ENCODE results near the gene PREPL. TPM values are rescaled to one million over a fixed set of nuclear protein-coding genes. Genes with fewer than 3 reads are reported as not detected.

Gene PREPL
- total and polyA plus RNA-seq, 7 donors = 6.6 to 52.6 (median 41.5) TPM

DNA sequence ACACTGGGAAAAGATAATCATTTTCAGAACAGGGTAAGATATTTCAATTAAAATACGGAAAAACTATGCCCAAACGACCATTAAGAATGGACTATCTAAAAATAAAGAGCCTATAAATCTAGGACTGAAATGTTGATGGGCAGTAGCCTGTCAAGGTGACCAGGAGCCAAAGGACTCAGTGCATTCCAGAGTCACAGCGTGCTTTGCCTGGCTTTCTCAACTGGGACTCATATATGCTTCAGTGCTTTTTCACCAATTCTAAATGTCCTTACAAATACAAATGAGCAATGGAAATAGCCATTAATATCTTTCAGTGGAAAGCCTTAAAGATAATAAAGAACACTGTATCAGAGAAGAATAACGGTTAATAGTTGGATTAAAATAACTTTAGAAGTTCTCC is 35.4 kb downstream of the PREPL start:
- H3K4me3 ChIP-seq = no peak overlapping the region
- intact Hi-C loops (cut with DNase I) = no loop called here
- TF ChIP-seq POLR2AphosphoS5 (IDR thresholded peaks at IDR 0.05) = no peak
- no peak for TF ChIP-seq CTCF (IDR thresholded peaks at IDR 0.05)
- no peak for TF ChIP-seq POLR2A (IDR thresholded peaks at IDR 0.05)
- no peak for TF ChIP-seq EP300 (IDR thresholded peaks at IDR 0.05)
- H3K36me3 ChIP-seq = peaks cover 24 to 93% (median 31%) of the 10 kb centered on the region in 4 donors
- WGBS, 2 donors = 88 to 92% methylated on average over 4 of the region's 4 CpGs
- no peak for DNase-seq
- no peak overlapping the region for H3K27ac ChIP-seq
- H3K27me3 ChIP-seq = no peaks in the 10 kb centered on the region
- H3K4me1 ChIP-seq = peaks cover 0 to 10% (median 8%) of the 10 kb centered on the region in 4 donors
- H3K9me3 ChIP-seq = no peaks in the 10 kb centered on the region

DNA sequence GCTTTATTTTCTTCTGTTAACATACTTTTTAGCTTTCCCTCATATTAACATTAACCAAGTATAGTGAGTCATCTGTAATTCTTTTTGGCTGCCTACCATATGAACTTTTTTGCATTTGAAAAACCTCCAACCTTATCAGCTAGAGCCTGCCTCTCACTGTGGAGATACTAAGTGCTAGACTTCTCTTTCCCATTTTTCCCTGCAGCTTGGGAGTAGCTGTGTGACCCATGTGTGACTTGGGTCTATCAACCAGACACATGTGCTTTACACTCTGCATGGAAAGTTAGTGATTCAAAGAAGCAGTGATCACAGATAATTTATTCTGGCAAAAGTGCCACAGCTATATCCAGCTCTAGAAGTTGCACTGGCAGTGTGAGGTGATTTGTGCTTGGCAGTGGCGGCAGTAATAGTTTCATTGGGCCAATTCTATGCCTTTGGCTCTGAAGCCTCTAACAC is 36.3 kb downstream of the PREPL start:
- WGBS, 2 donors = 95 to 98% methylated on average over 1 of the region's 1 CpG
- H3K4me3 ChIP-seq = no peak overlapping the region
- TF ChIP-seq POLR2A (IDR thresholded peaks at IDR 0.05) = no peak
- TF ChIP-seq CTCF (IDR thresholded peaks at IDR 0.05) = no peak
- TF ChIP-seq EP300 (IDR thresholded peaks at IDR 0.05) = no peak
- no peak for TF ChIP-seq POLR2AphosphoS5 (IDR thresholded peaks at IDR 0.05)
- no peak overlapping the region for H3K27ac ChIP-seq
- peaks cover 26 to 93% (median 37%) of the 10 kb centered on the region in 4 donors for H3K36me3 ChIP-seq
- no peaks in the 10 kb centered on the region for H3K27me3 ChIP-seq
- no peak for DNase-seq
- intact Hi-C loops (cut with DNase I) = no loop called here
- H3K4me1 ChIP-seq = peaks cover 0 to 10% (median 8%) of the 10 kb centered on the region in 4 donors
- no peaks in the 10 kb centered on the region for H3K9me3 ChIP-seq

DNA sequence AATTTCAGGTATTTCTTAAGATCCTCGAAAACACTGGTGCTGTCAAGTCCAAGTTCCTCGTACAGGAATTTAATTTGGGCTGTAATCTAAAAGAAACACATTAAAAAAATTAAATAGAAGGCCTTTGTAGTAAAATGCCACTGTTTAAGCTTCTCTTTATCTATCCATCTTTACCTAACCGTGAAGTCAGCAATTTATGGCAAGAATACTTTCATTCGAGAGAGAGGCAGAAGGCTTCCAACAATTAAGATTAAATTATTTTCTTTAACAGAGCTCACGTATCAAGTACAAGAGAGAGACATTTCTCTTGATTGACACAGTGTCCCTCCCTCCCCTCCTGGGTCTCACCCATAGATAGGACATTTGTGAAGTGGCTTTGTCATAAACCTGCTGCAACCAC is 39.9 kb downstream of the PREPL start:
- H3K4me3 ChIP-seq = no peak overlapping the region
- DNase-seq = no peak
- H3K27ac ChIP-seq = no peak overlapping the region
- H3K9me3 ChIP-seq = no peaks in the 10 kb centered on the region
- H3K4me1 ChIP-seq = peaks cover 0 to 10% (median 8%) of the 10 kb centered on the region in 4 donors
- peaks cover 29 to 96% (median 34%) of the 10 kb centered on the region in 4 donors for H3K36me3 ChIP-seq
- TF ChIP-seq POLR2AphosphoS5 (IDR thresholded peaks at IDR 0.05) (no peak), POLR2A (IDR thresholded peaks at IDR 0.05) (no peak), EP300 (IDR thresholded peaks at IDR 0.05) (no peak), CTCF (IDR thresholded peaks at IDR 0.05) (no peak)
- H3K27me3 ChIP-seq = no peaks in the 10 kb centered on the region
- WGBS, 2 donors = 85 to 96% methylated on average over 5 of the region's 5 CpGs
- intact Hi-C loops (cut with DNase I) = no loop called here

GRCh38 chr2:44320832-44321231 is 40.5 kb downstream of the PREPL start:
- 72 to 93% methylated on average over 1 of the region's 1 CpG for WGBS, 2 donors
- H3K4me3 ChIP-seq = no peak overlapping the region
- H3K27ac ChIP-seq = no peak overlapping the region
- H3K27me3 ChIP-seq = no peaks in the 10 kb centered on the region
- TF ChIP-seq CTCF (IDR thresholded peaks at IDR 0.05) (no peak), POLR2A (IDR thresholded peaks at IDR 0.05) (no peak), POLR2AphosphoS5 (IDR thresholded peaks at IDR 0.05) (no peak), EP300 (IDR thresholded peaks at IDR 0.05) (no peak)
- intact Hi-C loops (cut with DNase I) = no loop called here
- H3K4me1 ChIP-seq = peaks cover 0 to 10% (median 8%) of the 10 kb centered on the region in 4 donors
- H3K36me3 ChIP-seq = peaks cover 29 to 96% (median 37%) of the 10 kb centered on the region in 4 donors
- H3K9me3 ChIP-seq = no peaks in the 10 kb centered on the region
- no peak for DNase-seq

DNA sequence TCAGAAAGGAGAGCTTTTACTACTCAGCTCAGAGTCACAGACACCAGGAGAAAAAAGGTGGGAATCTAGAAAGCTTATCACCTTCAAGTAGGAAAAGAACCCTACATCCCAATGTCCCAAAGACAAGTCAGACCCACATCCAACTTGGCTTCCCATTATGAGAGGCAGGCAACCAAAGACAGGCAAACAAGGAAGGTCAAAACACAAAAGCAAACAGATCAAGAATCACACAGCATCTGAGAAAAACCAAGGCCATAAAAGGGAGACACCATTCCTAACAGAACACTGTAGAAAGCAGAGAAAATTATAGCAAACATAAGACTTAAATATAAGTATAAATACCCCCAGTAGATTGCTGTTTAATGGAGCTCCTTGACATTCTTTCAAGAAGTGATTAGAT is 45.3 kb downstream of the PREPL start:
- no peak for TF ChIP-seq POLR2A (IDR thresholded peaks at IDR 0.05)
- no peak for TF ChIP-seq POLR2AphosphoS5 (IDR thresholded peaks at IDR 0.05)
- TF ChIP-seq CTCF (IDR thresholded peaks at IDR 0.05) = no peak
- no peak for TF ChIP-seq EP300 (IDR thresholded peaks at IDR 0.05)
- H3K27ac ChIP-seq = no peak overlapping the region
- intact Hi-C loops (cut with DNase I) = no loop called here
- no peak for DNase-seq
- H3K9me3 ChIP-seq = peaks cover under 1 to 10% (median 2%) of the 10 kb centered on the region in 4 donors
- no peak overlapping the region for H3K4me3 ChIP-seq
- H3K27me3 ChIP-seq = no peaks in the 10 kb centered on the region
- H3K36me3 ChIP-seq = peaks cover 10 to 95% (median 32%) of the 10 kb centered on the region in 4 donors
- H3K4me1 ChIP-seq = no peaks in the 10 kb centered on the region
